ENCODE measurements around the gene TNIK. TPM values are rescaled to one million over a fixed set of nuclear protein-coding genes. Genes with fewer than 3 reads are reported as not detected.

TNIK gene
- polyA plus RNA-seq, 1 donor from 2014 or later = 19.3 TPM

DNA sequence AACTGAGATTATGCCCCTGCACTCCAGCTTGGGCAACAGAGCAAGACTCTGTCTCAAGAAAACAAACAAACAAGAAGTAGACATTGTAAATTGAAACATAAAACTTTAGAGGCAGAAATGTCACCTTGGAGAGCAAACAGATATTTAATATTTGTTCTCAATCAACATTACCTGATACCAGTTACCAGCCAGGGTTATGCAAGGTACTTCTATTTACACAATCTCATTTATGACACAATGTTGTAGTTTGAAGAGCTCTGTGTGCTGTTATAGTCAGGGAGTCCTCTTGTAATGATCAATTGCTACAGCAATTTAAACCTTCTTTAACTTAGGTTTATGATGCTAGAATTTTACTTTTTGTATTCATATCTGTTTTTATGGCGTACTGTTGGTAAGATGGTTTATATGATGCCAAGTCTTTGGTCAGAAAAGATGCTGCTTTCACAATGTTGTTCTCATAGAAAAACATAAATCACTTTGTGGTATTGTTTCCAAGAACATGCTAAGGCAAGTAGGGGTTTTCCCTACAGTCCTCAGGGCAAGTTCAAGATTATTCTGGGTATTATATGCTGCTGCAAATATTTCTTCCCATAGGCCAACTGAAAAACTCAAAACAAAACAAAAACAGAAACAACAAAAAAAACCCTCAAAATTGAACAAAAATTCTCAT lies 173.5 kb downstream of the TNIK start:
- Histone ChIP-seq H3K9me2 (ENCODE audit: insufficient read depth, low read length) (no peaks in the 10 kb centered on the region), H3K36me3 (ENCODE audit: insufficient read depth, low read length) (no peaks in the 10 kb centered on the region), H3K79me2 (replicated peaks; ENCODE audit: insufficient read depth, low read length) (no peaks in the 10 kb centered on the region), H3K4me2 (ENCODE audit: low read length) (no peak overlapping the region), H3K9me3 (ENCODE audit: low read length) (no peaks in the 10 kb centered on the region), H3K4me3 (ENCODE audit: low read length) (no peak overlapping the region), H4K20me1 (ENCODE audit: insufficient read depth) (no peaks in the 10 kb centered on the region), H3F3A (ENCODE audit: insufficient read depth, low read length, poor library complexity, severe bottlenecking) (no peaks in the 10 kb centered on the region), H3K9ac (ENCODE audit: low read length) (no peak overlapping the region), H3K27me3 (ENCODE audit: insufficient read depth, low read depth, low read length) (no peaks in the 10 kb centered on the region), H3K27ac (ENCODE audit: low read length) (no peak overlapping the region), H2AFZ (ENCODE audit: low read depth, low read length) (no peak overlapping the region)
- TF ChIP-seq CTCF (IDR thresholded peaks at IDR 0.05; ENCODE audit: poor library complexity, severe bottlenecking) (no peak), REST (IDR thresholded peaks at IDR 0.05; ENCODE audit: borderline replicate concordance) (no peak), RAD21 (conservative IDR thresholded peaks at IDR 0.05) (no peak), TAF1 (IDR thresholded peaks at IDR 0.05; ENCODE audit: low read depth) (no peak), POLR2AphosphoS5 (IDR thresholded peaks at IDR 0.05) (no peak), EZH2 (IDR thresholded peaks at IDR 0.05; ENCODE audit: borderline replicate concordance, insufficient read depth, low read length, poor library complexity, severe bottlenecking) (no peak), SMC3 (conservative IDR thresholded peaks at IDR 0.05; ENCODE audit: poor library complexity) (no peak)

DNA sequence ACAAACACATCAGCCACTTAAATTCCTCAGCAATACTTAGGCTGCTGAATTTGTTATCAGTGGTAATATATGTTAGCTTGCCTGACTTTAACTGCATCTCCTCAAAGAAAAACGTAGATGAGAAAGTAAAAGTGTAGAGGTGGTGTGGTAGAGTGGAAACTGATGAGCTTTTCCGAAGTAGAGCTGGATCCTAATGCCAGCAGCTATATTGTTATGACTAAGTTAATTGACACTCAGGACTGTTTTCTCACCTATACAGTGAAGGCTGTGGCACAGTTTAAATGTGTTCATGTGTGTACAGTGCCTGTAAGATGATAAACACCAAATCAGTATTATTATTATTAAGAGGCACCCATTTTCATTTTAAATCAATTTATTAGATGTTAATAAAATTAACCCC lies 174.9 kb downstream of the TNIK start:
- Histone ChIP-seq H3K9me2 (ENCODE audit: insufficient read depth, low read length) (no peaks in the 10 kb centered on the region), H3K9me3 (ENCODE audit: low read length) (no peaks in the 10 kb centered on the region), H3K4me3 (ENCODE audit: low read length) (no peak overlapping the region), H4K20me1 (ENCODE audit: insufficient read depth) (no peaks in the 10 kb centered on the region), H2AFZ (ENCODE audit: low read depth, low read length) (no peak overlapping the region), H3K79me2 (replicated peaks; ENCODE audit: insufficient read depth, low read length) (no peaks in the 10 kb centered on the region), H3K4me2 (ENCODE audit: low read length) (no peak overlapping the region), H3F3A (ENCODE audit: insufficient read depth, low read length, poor library complexity, severe bottlenecking) (no peaks in the 10 kb centered on the region), H3K27ac (ENCODE audit: low read length) (no peak overlapping the region), H3K9ac (ENCODE audit: low read length) (no peak overlapping the region), H3K36me3 (ENCODE audit: insufficient read depth, low read length) (no peaks in the 10 kb centered on the region), H3K27me3 (ENCODE audit: insufficient read depth, low read depth, low read length) (no peaks in the 10 kb centered on the region)
- TF ChIP-seq EZH2 (IDR thresholded peaks at IDR 0.05; ENCODE audit: borderline replicate concordance, insufficient read depth, low read length, poor library complexity, severe bottlenecking) (no peak), SMC3 (conservative IDR thresholded peaks at IDR 0.05; ENCODE audit: poor library complexity) (no peak), MXI1 (conservative IDR thresholded peaks at IDR 0.05; ENCODE audit: poor library complexity, severe bottlenecking) (no peak), POLR2AphosphoS5 (IDR thresholded peaks at IDR 0.05) (no peak), EP300 (conservative IDR thresholded peaks at IDR 0.05; ENCODE audit: poor library complexity, severe bottlenecking) (no peak), RAD21 (conservative IDR thresholded peaks at IDR 0.05) (no peak), REST (IDR thresholded peaks at IDR 0.05; ENCODE audit: borderline replicate concordance) (no peak), TAF1 (IDR thresholded peaks at IDR 0.05; ENCODE audit: low read depth) (no peak), CTCF (IDR thresholded peaks at IDR 0.05; ENCODE audit: poor library complexity, severe bottlenecking) (no peak)
